GM21576 (cell line): Measurements from ENCODE around the gene AOPEP.

Experiments
- ATAC-seq: cut with Tn5 transposase; IDR thresholded peaks from one replicate; pipeline ENCODE4 v1.9.1; 2021; ENCODE audit warnings: mild to moderate bottlenecking, moderate library complexity; ENCODE audit not compliant: unreplicated experiment

Gene AOPEP

DNA sequence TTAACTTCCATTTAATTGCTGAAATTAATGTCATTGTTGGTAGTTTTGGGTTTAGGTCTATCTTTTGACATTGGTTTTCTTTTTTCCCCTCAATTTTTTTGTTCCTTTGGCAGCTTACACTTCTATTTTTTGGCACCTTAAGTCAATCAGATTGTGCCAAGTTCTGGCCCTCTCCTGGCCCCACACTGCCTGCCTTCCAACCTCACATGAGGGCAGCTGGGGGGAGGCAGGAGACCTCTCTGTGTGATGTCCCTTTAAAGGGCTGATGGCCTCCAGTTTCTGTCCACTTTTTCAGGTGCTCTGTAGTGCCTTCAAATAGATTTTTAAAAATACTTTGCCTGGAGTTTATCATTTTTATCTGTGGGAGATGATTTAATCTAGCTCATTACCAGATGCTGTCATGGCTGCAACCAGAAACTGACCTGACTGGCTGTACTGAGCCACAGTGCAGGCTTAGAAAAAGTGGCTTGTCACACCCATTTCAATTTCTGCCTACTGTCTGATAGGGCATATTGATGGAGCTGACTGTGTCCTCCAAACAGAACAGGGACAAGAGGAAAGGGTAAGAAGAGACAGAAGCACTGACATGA, 394.4 kb downstream of the AOPEP start:
- ATAC-seq: no peak

DNA sequence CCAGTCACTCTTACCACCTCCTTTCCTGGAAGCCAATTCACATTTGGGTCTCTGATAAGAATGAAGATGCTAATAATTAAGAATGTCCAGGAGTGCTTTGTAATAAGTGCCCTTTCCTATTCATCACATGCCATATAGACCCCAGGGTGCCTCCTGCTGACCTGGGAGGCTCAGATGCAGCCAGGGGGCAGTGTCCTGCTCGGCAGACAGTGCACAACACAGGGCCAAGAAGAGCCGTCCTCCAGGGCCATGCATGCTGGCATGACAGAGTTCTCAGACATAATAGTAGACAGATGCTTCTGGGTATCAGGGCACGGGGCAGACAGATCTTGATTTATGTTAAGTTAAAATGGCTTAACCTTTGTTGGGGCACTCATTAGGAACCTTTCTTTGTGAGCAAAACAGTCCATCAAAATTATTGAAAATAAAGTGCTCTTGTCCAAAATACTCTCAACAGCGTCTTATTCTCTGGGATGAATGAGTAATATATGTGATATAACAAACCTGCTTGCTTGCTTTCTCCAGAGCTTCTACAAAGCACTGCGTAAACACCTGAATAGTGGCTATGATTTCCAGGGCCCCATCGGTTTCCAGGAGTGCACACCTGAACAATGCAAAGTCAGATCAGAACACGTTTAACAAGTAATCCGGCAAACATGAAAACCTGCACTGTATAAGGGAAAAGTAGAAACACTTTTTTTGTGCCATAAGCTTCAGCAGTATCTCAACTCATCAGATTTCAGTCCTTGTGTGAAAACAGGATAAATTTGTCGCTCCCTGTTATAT, 398.3 kb downstream of the AOPEP start:
- ATAC-seq: no peak

DNA sequence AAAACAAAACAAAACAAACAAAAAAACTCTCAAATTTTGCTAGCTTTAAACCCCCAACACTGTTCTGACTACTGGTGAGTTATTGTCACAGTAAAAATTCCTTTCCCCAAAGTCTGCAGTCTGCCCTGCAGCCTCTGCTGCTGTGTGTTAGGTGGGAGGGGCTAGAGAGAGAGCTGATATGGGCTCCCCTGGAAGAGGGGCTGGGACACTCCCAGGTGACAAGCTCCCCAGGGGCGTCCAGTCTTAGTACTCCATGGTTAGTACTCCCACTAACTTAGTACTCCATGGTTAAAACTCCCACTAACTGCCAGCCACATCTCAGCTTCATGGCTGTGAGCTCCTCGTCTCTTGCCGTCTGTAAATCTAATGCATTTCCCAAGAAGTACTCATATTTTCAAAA, 399.2 kb downstream of the AOPEP start:
- no peak for ATAC-seq

DNA sequence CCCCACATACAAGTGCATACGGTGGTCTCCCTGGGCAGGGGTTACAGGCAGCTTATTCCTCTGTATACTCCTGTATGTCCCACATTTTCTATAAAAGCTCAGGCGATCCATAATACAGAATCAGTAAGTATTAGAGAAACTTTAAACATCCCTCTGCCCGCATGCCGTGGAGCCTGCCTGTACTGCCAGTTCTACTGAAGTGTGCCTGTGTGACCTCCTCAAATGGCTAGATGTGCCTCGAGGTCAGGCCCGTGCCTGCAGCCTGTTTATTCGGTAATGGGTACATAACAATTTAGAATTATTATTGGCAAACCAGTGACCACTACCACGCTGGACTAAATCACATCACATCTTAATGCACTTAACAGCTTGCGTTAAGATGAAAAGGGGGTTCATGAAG, 400.2 kb downstream of the AOPEP start:
- ATAC-seq: no peak

DNA sequence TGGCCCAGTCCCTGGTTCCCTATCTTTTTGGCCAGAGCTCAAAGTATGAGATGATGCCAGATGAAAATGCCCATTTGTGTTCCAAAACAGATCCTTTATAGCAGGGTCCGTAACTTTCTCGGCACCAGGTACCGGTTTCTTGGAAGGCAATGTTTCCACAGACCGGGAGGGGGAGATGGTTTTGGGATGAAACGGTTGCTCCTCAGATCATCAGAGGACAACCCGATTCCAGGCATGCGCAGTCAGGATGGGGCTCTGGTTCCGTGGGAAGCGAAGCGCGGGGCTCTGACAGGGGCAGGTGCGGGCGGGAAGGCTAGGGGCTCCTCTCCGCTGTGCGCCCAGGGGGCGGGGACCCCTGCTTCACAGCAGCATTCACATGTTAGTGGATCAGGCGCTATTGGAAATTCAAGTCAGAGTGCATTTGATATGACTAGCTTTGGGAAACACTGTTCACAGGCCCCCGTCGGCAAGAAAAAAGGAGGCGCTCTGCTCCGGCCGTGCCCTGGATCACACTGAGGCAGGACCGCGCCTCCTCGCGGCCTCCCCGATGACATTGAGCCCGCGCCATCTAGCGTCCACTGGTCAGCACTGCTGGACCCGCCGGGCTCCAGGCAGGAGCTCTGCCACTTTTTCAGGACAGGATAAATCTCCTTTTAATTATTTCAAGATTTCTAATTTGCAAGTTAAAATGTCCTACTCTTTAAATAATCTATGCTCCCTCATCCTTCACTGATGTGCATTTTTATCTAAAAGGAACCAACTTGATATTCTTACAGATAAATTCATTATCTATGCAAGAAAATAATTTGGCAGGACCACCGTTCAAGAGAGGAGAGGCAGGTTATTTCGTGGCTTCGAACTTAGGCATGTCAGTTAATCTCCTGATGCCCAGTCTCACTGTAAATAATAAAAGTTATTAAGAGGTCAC, 401.0 kb downstream of the AOPEP start:
- ATAC-seq: peak; percentile 82

DNA sequence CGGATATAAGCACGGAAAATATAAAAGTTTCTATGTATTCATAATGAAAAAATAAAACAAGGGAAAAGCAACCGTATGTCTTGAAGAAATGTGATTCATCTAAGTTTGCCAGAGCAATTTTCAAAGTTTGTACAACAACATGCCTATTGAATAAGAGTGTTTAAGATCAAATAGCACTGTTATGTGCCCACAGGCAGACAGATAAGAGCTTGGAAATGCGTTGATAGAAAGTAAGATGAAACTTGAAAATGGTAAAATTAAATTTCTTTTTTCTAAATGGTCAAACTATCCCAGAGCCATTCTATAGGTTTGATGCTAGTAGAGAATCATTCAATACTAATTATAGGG, 401.7 kb downstream of the AOPEP start:
- no peak for ATAC-seq

DNA sequence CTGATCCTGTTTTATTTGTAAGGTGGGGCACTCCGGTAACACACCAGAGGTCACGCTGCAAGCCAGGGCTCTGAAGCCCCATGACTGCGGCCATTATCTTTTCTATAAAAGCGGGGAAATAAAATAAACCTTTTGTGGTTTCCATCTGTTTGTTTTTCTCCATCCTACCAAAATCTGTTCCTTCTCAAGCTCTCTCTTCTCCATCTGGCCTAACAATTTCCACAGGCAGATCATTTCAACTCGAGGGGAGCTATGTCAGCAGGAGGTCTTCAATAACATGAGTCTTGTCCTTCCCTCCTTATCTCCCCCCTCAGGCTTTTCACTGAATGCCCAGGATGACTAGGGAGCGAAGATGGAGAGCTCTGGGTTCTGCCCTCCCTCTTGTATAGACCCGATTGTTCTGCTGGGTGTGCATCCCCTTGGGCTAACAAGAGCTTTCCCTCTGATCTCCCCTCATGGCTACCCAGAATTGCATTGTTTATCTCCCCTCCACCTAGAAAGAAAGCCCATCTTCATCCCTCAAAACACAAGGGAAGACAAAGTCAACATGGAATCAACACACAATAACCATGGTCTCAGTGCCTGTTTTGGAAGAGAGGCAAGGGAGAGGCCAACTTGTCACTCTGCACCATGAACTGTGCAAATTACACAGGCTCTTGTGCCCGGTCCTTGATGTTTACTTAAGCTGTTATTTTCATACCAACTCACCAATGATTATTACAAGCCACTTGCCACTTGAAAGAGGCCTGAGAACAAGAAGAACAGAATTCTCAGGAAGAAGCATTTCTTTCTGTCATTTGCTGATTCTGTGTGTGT, 403.2 kb downstream of the AOPEP start:
- ATAC-seq: no peak

DNA sequence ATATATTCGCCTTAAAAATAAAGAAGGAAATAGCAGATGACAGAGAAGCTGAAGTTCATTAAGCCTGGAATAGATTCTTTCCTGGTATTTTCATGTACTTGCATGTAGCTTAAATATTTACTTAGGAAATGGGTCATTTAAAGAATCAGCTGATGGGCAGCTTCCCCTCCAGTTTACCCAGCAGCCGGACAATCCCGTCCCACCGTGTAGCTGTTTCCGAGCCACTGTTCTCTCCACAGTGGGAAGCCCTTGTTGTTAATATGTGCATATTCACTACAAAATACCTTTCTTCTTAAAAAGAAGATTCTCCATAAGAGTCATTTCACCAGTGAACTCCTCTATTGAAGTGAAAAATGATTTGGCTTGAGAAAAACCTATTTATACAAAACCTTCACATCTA, 404.0 kb downstream of the AOPEP start:
- ATAC-seq: no peak

DNA sequence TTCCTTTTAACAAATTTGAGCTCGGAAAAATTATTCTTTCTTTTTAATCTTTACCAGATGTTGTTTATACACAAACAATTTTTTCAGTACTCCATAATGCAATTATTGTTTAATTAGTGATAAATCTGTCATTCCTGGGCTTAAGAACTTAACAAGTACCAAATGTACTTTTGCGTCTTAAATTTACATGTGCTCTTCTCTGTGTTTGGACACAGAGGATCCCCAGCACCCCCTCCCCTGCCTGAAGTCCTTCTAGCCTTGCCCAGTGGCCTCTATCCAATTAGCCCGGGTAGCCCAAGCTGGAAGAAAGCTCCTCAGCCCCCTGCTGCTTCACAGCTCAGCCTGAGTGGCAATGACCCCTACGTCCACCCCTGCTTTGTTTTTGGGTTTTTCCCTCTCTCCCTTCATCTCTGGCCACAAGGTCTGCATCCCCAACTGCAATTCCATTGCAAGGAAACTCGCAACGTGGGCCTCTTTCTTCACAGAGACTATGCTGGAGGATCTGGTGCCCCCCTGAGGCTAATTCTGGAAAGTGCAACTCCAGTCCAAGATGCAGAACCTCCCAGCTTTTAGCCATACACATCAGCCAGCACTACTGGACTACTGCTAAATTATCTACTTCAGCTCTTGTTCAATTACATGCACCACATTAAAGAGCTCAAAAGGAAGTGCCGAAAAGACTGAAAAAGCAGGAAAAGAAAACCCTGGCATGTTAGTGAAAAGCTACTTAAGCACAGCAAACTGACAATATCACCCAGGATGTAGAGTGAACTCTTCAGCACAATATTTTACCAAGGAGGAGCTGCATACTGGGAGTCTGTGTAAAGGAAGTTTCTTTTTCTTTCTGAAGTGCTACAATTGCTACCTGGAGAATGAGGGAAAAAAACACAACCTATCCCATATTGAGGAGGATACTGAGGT, 404.8 kb downstream of the AOPEP start:
- no peak for ATAC-seq

DNA sequence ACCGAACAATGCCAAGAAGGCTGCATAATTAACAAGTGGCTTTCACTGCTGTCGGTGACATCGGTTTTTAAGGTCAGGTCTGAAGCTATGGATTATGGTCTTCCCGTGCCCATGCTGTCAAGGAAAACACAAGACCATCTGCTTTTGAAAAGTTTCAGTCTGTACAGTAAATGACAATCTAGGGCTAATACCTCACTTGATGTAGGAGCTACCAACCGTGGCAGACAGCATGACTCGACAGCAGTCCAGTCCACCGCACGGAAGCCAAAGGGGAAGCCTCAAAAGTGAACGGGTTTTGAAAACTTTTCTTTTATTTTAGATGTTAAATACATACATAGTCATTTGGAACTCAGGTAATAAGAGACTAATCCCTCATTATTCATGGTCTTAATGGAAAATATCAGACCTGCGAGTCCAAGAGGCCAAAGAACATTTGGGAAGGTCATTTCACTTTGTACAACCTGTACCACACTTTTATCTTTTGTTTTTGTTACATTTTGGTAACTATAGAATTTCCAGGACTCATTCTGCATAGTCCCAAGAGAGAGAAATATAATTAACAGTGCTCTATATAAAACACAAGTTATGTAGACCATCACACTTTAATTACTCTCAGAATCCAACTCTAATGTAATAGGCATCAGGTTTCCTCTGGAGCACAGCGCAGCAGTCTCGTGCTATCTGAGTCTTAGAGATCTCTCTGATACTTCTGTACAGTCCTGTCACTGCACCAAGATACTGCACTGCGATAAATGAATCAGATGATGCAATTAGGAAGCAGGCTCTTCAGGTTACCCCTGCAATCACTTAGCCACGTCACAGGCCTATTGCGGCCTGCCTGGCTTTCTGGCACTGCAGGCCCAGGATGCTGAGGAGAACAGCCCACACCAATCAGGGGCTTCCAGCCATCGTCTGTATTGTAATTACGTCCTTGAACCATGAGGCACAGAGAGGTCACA, 406.1 kb downstream of the AOPEP start:
- ATAC-seq: no peak

DNA sequence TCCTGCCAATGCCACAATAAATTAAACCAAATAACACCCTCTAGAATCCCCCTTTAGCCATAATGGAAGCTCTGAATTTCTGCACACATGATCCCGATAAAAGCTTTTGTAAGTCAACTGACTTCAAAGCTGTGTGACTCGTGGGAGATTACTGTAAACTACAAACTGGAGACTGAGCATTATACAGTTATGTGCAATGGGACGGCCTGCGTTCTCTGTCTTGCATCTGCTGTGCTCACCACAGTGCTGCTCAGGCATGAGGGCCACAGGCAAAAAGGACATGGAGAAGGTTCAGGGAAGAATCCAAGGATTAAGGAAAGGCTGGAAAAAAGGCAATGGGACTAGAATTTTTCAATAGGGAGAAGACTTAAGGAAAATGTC, 406.8 kb downstream of the AOPEP start:
- ATAC-seq: no peak

DNA sequence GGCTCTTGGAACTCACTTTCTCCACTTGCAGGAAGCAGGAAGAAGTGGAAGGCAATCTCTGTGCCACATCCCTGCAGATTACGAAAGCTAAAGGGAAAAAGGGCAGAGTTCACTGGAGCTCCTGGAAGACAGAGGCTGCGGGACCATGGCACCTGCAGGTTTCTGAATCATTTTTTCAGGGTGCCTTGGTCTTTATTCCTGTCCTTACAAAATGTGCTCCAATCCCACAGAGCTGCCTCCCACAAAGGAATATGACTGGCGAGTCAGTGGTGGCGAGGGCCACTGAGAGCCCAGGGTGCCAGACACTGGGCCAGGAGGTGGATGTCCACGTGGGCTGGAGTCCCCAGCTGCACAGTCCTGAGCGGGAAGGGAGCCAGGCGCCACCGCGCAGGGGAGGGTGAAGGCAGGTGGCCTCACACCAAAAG, 408.0 kb downstream of the AOPEP start:
- no peak for ATAC-seq

DNA sequence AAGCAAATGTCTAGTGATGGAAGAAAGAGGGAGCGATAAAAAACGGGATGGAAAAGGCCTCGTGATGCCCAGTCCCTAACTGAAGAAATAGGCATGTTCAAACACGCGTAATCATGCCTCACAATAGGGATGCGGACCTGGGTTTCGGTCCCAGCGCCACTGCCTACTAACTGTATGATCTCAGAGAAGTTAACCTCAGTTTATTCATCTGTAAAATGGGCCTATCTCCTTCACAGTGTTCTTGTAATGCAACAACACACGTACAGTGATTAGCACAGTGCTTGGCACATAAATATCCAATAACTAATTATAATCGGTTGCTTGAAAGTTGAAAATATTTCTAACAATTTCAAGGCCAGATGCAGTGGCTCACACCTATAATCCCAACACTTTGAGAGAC, 409.3 kb downstream of the AOPEP start:
- ATAC-seq: no peak
